HepG2 (cell line): ENCODE results near the gene ITGB5. TPM values are rescaled to one million over a fixed set of nuclear protein-coding genes. Genes with fewer than 3 reads are reported as not detected.

Source experiments
- AKAP8 ChIP-seq: sonication (generic); formaldehyde crosslinking; IDR thresholded peaks from 2 replicates; pipeline ENCODE4 v1.5.1; 2020; ENCODE audit warnings: mild to moderate bottlenecking, missing genetic modification reagents
- CHD4 ChIP-seq: fragments of 200-600 bp; sonication (generic); IDR thresholded peaks from 2 replicates; pipeline ENCODE4 v1.7.0; 2017; ENCODE audit warnings: mild to moderate bottlenecking, low read length, borderline replicate concordance
- HDAC6 ChIP-seq: fragments of 200-600 bp; sonication (generic); IDR thresholded peaks from 2 replicates; pipeline ENCODE4 v1.7.0; 2017; ENCODE audit warnings: mild to moderate bottlenecking, antibody characterized with exemption, low read length, low read depth
- MEF2D ChIP-seq: sonication (generic); formaldehyde crosslinking; IDR thresholded peaks from 2 replicates; pipeline ENCODE4 v1.5.1; 2020; ENCODE audit warnings: mild to moderate bottlenecking, missing genetic modification reagents
- NONO ChIP-seq, 2 experiments: fragments of 450-650 bp in 1 of 2; sonication (generic) in 1 of 2; formaldehyde crosslinking in 1 of 2; IDR thresholded peaks in 1 of 2; conservative IDR thresholded peaks in 1 of 2; 2 replicates each; pipeline versions ENCODE4 v1.6.1 to v1.8.0; 2017 to 2022; ENCODE audit warnings: mild to moderate bottlenecking in 1 of 2, missing genetic modification reagents in 1 of 2, moderate library complexity in 1 of 2
- PHF20 ChIP-seq: sonication (generic); formaldehyde crosslinking; IDR thresholded peaks from 2 replicates; pipeline ENCODE4 v1.5.0; 2020; ENCODE audit warnings: mild to moderate bottlenecking, missing genetic modification reagents
- RBFOX2 ChIP-seq: fragments of 200-400 bp; formaldehyde crosslinking; IDR thresholded peaks from 2 replicates; pipeline ENCODE4 v1.6.1; 2017; ENCODE audit warnings: low read depth, mild to moderate bottlenecking, low read length
- RCOR2 ChIP-seq: IDR thresholded peaks from 2 replicates; pipeline ENCODE4 v1.6.1; 2016; ENCODE audit warnings: missing biosample characterization, missing genetic modification reagents
- TAF1 ChIP-seq: sonication (generic); formaldehyde crosslinking; IDR thresholded peaks from 2 replicates; pipeline ENCODE4 v1.4.0; 2020; ENCODE audit warnings: missing genetic modification reagents
- ZEB1 ChIP-seq: IDR thresholded peaks from 2 replicates; pipeline ENCODE4 v1.6.1; 2012; ENCODE audit warnings: mild to moderate bottlenecking, low read depth, inconsistent platforms; ENCODE audit not compliant: insufficient replicate concordance
- ZNF3 ChIP-seq: IDR thresholded peaks from 2 replicates; pipeline ENCODE4 v1.7.0; 2017; ENCODE audit warnings: inconsistent platforms
- ZNF30 ChIP-seq: sonication (generic); formaldehyde crosslinking; IDR thresholded peaks from 2 replicates; pipeline ENCODE4 v1.5.0; 2020; ENCODE audit warnings: mild to moderate bottlenecking, missing genetic modification reagents
- ZNF530 ChIP-seq: sonication (generic); formaldehyde crosslinking; IDR thresholded peaks from 2 replicates; pipeline ENCODE4 v1.5.0; 2020; ENCODE audit warnings: low read depth, mild to moderate bottlenecking, missing genetic modification reagents
- ZNF572 ChIP-seq: sonication (generic); formaldehyde crosslinking; IDR thresholded peaks from 2 replicates; pipeline ENCODE4 v1.5.1; 2020; ENCODE audit warnings: mild to moderate bottlenecking, missing genetic modification reagents
- ZSCAN29 ChIP-seq: sonication (generic); formaldehyde crosslinking; conservative IDR thresholded peaks from 2 replicates; pipeline ENCODE4 v1.4.0; 2020; ENCODE audit warnings: mild to moderate bottlenecking, missing genetic modification reagents
- polyA plus RNA-seq, 8 experiments: library from polyadenylated mRNA; depleted of rRNA in 3 of 8; stranded (reverse) in 7 of 8; unstranded in 1 of 8; fragments of >200 nt; fragmentation: Illumina TruSeq in 4 of 8; extraction: Trizol in 4 of 8; gene quantifications; 2 replicates each; pipeline versions ENCODE4 v1.2.1 to v1.2.3, GENCODE V29; 2011 to 2016; ENCODE audit warnings: low read depth in 4 of 8, missing spikeins in 1 of 8, mixed read lengths in 1 of 8; ENCODE audit not compliant: insufficient read depth in 1 of 8
- total RNA-seq, 5 experiments: library from RNA; depleted of rRNA; stranded (reverse); fragments of >200 nt; fragmentation: Illumina TruSeq; extraction: Trizol; gene quantifications; 2 replicates each; pipeline ENCODE4 v1.2.3, GENCODE V29; 2016; ENCODE audit warnings: low read depth in 1 of 5
- TF ChIP-seq, protein P1 (sequence below): sonication (generic); formaldehyde crosslinking; IDR thresholded peaks from 2 replicates; pipeline ENCODE4 v1.8.1; 2023; ENCODE audit warnings: mild to moderate bottlenecking, moderate library complexity, missing genetic modification reagents
- TF ChIP-seq, protein P2 (sequence below): sonication (generic); formaldehyde crosslinking; IDR thresholded peaks from 2 replicates; pipeline ENCODE4 v1.8.0; 2022; ENCODE audit warnings: mild to moderate bottlenecking, missing genetic modification reagents, borderline replicate concordance
- TF ChIP-seq, protein P3 (sequence below): sonication (generic); formaldehyde crosslinking; IDR thresholded peaks from 2 replicates; pipeline ENCODE4 v1.5.0; 2020; ENCODE audit warnings: missing genetic modification reagents, mild to moderate bottlenecking, borderline replicate concordance
- TF ChIP-seq, protein P4 (sequence below): sonication (generic); formaldehyde crosslinking; IDR thresholded peaks from 2 replicates; pipeline ENCODE4 v1.4.0; 2020; ENCODE audit warnings: mild to moderate bottlenecking, missing genetic modification reagents

The ITGB5 gene
- total and polyA plus RNA-seq, 2 of the 13 experiments (the other 11 are each of a cell fraction or from before 2014, with no cell fraction given) = 74.1 to 343 TPM

DNA sequence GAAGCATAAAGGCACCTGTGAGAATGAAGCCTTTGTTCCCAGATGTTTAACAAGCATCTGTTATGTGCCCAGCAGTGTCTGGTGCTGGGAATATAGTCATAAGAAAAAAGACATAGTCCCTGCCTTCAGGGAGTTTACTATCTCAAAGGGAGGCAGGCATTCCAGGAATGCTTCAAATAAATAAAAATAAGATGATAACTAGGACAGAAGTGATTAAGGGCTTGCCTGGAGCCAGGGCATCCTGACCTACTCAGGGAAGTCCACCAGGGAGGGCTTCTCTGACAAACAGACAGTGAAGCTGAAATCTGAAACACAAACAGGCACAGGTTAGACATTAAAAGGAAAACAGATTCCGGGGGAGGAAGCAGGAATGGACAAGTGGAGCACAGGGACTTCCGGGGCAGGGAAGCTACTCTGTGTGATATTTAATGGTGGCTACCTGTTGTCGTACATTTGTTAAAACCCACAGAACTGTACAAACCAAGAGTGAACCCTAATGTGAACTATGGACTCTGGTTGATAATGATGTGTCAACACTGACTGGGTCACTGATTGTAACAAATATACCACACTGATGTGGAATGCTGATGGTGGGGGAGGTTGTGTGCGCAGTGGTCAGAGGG, 53.3 kb downstream of the ITGB5 start (continued):
- TF ChIP-seq, protein P1, sequence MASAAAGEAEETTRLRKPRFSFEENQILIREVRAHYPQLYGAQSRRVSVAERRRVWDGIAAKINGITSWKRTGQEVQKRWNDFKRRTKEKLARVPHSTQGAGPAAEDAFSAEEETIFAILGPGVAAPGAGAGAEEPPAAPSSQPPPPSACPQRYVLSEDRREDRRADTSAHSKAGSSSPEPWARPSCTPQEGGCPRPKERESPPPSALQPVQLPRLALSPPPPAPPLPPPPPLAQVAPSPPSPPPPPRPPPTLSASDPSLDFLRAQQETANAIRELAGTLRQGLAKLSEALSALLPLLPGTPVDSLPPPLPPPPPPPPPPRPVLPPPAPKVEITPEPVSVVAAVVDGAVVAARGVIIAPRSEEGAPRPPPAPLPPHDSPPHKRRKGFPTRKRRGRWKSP (CRISPR knock-in tag) = 0 out of 2 replicates have a peak, but pooled peaks have one; percentile 21
- TF ChIP-seq RCOR2 (CRISPR knock-in tag) (peak; percentile 81; the same call in 1 of the 2 replicates), PHF20 (CRISPR knock-in tag) (no peak), AKAP8 (CRISPR knock-in tag) (no peak), ZNF30 (CRISPR knock-in tag) (no peak), NONO (IDR thresholded peaks at IDR 0.05) (no peak), NONO (CRISPR knock-in tag; conservative IDR thresholded peaks at IDR 0.05) (peak; percentile 41; the same call in 1 of the 2 replicates), ZNF572 (CRISPR knock-in tag) (no peak), CHD4 (peak; percentile 93; the same call in 1 of the 2 replicates), RBFOX2 (no peak), HDAC6 (no peak), ZNF530 (CRISPR knock-in tag) (no peak), ZEB1 (peak; percentile 87), MEF2D (CRISPR knock-in tag) (peak; percentile 27; the same call in 1 of the 2 replicates), TAF1 (no peak), ZNF3 (CRISPR knock-in tag) (no peak), ZSCAN29 (no peak)
- TF ChIP-seq, protein P2, sequence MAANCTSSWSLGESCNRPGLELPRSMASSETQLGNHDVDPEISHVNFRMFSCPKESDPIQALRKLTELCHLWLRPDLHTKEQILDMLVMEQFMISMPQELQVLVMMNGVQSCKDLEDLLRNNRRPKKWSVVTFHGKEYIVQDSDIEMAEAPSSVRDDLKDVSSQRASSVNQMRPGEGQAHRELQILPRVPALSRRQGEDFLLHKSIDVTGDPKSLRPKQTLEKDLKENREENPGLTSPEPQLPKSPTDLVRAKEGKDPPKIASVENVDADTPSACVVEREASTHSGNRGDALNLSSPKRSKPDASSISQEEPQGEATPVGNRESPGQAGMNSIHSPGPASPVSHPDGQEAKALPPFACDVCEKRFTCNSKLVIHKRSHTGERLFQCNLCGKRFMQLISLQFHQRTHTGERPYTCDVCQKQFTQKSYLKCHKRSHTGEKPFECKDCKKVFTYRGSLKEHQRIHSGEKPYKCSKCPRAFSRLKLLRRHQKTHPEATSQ (CRISPR knock-in tag) = peak; percentile 80; the same call in 1 of the 2 replicates
- TF ChIP-seq, protein P3, sequence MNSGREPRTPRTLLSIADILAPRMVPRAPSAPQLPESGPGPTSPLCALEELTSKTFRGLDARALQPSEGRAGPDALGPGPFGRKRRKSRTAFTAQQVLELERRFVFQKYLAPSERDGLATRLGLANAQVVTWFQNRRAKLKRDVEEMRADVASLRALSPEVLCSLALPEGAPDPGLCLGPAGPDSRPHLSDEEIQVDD (CRISPR knock-in tag) = no peak
- TF ChIP-seq, protein P4, sequence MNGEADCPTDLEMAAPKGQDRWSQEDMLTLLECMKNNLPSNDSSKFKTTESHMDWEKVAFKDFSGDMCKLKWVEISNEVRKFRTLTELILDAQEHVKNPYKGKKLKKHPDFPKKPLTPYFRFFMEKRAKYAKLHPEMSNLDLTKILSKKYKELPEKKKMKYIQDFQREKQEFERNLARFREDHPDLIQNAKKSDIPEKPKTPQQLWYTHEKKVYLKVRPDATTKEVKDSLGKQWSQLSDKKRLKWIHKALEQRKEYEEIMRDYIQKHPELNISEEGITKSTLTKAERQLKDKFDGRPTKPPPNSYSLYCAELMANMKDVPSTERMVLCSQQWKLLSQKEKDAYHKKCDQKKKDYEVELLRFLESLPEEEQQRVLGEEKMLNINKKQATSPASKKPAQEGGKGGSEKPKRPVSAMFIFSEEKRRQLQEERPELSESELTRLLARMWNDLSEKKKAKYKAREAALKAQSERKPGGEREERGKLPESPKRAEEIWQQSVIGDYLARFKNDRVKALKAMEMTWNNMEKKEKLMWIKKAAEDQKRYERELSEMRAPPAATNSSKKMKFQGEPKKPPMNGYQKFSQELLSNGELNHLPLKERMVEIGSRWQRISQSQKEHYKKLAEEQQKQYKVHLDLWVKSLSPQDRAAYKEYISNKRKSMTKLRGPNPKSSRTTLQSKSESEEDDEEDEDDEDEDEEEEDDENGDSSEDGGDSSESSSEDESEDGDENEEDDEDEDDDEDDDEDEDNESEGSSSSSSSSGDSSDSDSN (CRISPR knock-in tag) = no peak
